ENCODE data around the gene NKAPD1.

The NKAPD1 gene

DNA sequence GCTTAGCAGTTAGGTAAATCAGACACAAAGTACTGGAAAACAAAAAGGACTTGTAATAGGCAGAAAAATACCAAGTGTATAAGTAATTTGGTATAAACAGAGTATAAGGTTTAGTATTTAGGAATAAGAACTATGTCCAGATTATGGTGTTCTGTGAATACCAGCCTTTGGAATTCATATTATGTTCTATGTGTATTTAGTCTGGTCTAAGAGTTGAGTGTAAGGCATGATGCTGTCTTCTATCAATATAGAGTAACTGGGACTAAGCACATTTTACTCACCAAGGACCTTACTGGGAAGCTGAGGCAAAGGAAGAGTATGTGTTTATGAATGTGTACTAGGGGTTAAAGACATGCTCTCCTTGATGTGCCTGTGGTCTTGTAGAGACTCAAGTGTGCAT, 22.1 kb downstream of the NKAPD1 start:
- Histone ChIP-seq H3K4me2 (ENCODE audit: low read length, poor library complexity, severe bottlenecking) (no peak overlapping the region), H3K4me1 (ENCODE audit: control insufficient read depth, insufficient read depth, low read depth, low read length) (no peaks in the 10 kb centered on the region), H2BK5ac (ENCODE audit: low read depth, low read length, poor library complexity, severe bottlenecking) (no peak overlapping the region), H2AFZ (ENCODE audit: low read depth, low read length) (no peak overlapping the region), H3K4ac (ENCODE audit: low read depth in 1 of 2, low read length in 2 of 2) (no peak overlapping the region), H2BK12ac (ENCODE audit: low read length in 2 of 2) (no peak overlapping the region), H4K8ac (ENCODE audit: low read length) (no peak overlapping the region), H3K9ac (ENCODE audit: low read length) (no peak overlapping the region), H2BK120ac (ENCODE audit: low read depth, low read length) (no peak overlapping the region), H2AK5ac (ENCODE audit: low read length, severe bottlenecking) (no peak overlapping the region), H3K27me3 (ENCODE audit: control insufficient read depth in 1 of 2, insufficient read depth in 1 of 2, low read length in 2 of 2) (no peaks in the 10 kb centered on the region), H3K9me3 (ENCODE audit: control insufficient read depth, low read length) (no peaks in the 10 kb centered on the region), H3K4me3 (ENCODE audit: insufficient read depth in 1 of 2, low read depth in 1 of 2, low read length in 2 of 2) (no peak overlapping the region), H3K23ac (ENCODE audit: low read length in 2 of 2) (no peak overlapping the region), H2BK15ac (ENCODE audit: low read depth, poor library complexity, severe bottlenecking) (no peak overlapping the region), H3K79me1 (replicated peaks; ENCODE audit: low read length, poor library complexity, severe bottlenecking) (peaks cover 7% of the 10 kb centered on the region), H3K36me3 (ENCODE audit: control insufficient read depth in 1 of 2, insufficient read depth in 2 of 2, low read depth in 1 of 2, low read length in 2 of 2) (peaks cover 12 to 61% of the 10 kb centered on the region in 2 experiments), H4K91ac (ENCODE audit: low read length) (no peak overlapping the region), H3K14ac (ENCODE audit: low read length in 2 of 2) (no peak overlapping the region), H3K27ac (ENCODE audit: low read length, poor library complexity, severe bottlenecking) (no peak overlapping the region), H3K18ac (ENCODE audit: low read depth in 1 of 2, low read length in 2 of 2) (no peak overlapping the region)
- DNase-seq = no peak

DNA sequence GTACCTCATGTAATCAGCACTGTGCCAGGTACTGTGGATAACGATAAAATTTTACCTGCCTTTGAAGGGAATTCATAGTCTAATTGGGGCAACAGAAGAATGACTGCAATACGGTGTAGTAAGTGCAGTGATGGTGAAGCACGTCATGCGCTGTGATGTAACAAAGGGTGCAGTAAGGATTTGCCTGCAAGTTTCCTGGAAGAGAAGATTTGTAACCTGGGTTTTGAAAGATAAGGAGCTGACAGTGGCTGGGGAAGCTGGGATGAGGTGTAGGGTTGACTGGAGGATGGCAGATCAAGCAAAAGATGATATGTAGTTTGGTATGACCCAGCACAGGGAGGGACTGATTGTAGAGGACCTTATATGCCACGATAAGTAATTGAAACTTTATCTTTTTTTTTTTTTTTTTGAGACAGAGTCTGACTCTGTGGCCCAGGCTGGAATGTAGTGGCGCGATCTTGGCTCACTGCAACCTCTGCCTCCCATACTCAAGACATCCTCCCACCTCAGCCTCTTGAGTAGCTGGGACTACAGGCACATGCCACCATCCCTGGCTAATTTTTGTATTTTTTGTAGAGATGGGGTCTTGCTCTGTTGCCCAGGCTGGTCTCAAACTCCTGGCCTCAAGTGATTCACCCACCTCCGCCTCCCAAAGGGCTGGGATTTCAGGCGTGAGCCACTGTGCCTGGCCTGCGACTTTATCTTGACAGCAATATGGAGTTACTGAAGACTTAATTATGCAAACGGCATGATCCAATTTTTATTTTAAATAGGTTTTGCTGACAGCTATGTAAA, 23.8 kb downstream of the NKAPD1 start:
- H3K4me1 ChIP-seq (ENCODE audit: control insufficient read depth, insufficient read depth, low read depth, low read length) = no peaks in the 10 kb centered on the region
- no peak overlapping the region for H4K8ac ChIP-seq (ENCODE audit: low read length)
- no peak overlapping the region for H2BK5ac ChIP-seq (ENCODE audit: low read depth, low read length, poor library complexity, severe bottlenecking)
- WGBS = 98% methylated on average over 8 of the region's 11 CpGs
- no peak overlapping the region for H2BK12ac ChIP-seq (ENCODE audit: low read length in 2 of 2)
- H2AK5ac ChIP-seq (ENCODE audit: low read length, severe bottlenecking) = no peak overlapping the region
- no peak overlapping the region for H2BK120ac ChIP-seq (ENCODE audit: low read depth, low read length)
- H3K79me1 ChIP-seq (replicated peaks; ENCODE audit: low read length, poor library complexity, severe bottlenecking) = peaks cover 2% of the 10 kb centered on the region
- no peak overlapping the region for H3K23ac ChIP-seq (ENCODE audit: low read length in 2 of 2)
- no peaks in the 10 kb centered on the region for H3K9me3 ChIP-seq (ENCODE audit: control insufficient read depth, low read length)
- H3K18ac ChIP-seq (ENCODE audit: low read depth in 1 of 2, low read length in 2 of 2) = no peak overlapping the region
- no peak overlapping the region for H3K4me2 ChIP-seq (ENCODE audit: low read length, poor library complexity, severe bottlenecking)
- H3K4me3 ChIP-seq (ENCODE audit: insufficient read depth in 1 of 2, low read depth in 1 of 2, low read length in 2 of 2) = no peak overlapping the region
- H2BK15ac ChIP-seq (ENCODE audit: low read depth, poor library complexity, severe bottlenecking) = no peak overlapping the region
- no peak overlapping the region for H3K4ac ChIP-seq (ENCODE audit: low read depth in 1 of 2, low read length in 2 of 2)
- peak overlapping the region; percentile 27 for H4K91ac ChIP-seq (ENCODE audit: low read length)
- H3K27me3 ChIP-seq (ENCODE audit: control insufficient read depth in 1 of 2, insufficient read depth in 1 of 2, low read length in 2 of 2) = no peaks in the 10 kb centered on the region
- H2AFZ ChIP-seq (ENCODE audit: low read depth, low read length) = no peak overlapping the region
- H3K36me3 ChIP-seq (ENCODE audit: control insufficient read depth in 1 of 2, insufficient read depth in 2 of 2, low read depth in 1 of 2, low read length in 2 of 2) = peaks cover 8 to 44% of the 10 kb centered on the region in 2 experiments
- no peak for DNase-seq
- H3K27ac ChIP-seq (ENCODE audit: low read length, poor library complexity, severe bottlenecking) = no peak overlapping the region
- no peak overlapping the region for H3K9ac ChIP-seq (ENCODE audit: low read length)
- H3K14ac ChIP-seq (ENCODE audit: low read length in 2 of 2) = no peak overlapping the region

DNA sequence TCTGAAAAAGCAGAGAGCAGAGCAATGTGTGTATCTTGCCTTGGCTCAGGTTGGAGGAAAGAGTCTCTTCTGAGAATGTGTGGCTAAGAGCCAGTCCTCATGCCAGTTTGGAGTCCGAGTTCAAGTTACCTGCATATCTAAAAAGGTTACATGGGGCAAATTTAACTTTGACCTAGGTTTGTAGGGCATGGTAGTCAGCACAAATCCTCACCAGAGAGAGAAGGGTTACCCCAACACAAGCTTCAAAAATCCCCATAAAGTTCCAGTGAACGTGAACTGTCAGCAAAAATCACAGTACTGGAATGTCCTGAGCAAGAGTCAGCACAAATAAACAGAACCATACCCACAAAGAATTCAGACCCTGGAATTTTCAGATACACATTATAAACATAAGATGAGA, 26.4 kb downstream of the NKAPD1 start:
- H3K4me1 ChIP-seq (ENCODE audit: control insufficient read depth, insufficient read depth, low read depth, low read length) = no peaks in the 10 kb centered on the region
- DNase-seq = peak; percentile 73
- 57% methylated on average over 2 of the region's 2 CpGs for WGBS
- H3K4me3 ChIP-seq (ENCODE audit: insufficient read depth in 1 of 2, low read depth in 1 of 2, low read length in 2 of 2) = no peak overlapping the region
- H3K79me1 ChIP-seq (replicated peaks; ENCODE audit: low read length, poor library complexity, severe bottlenecking) = peaks cover 2% of the 10 kb centered on the region
- no peak overlapping the region for H3K14ac ChIP-seq (ENCODE audit: low read length in 2 of 2)
- no peaks in the 10 kb centered on the region for H3K9me3 ChIP-seq (ENCODE audit: control insufficient read depth, low read length)
- no peak overlapping the region for H4K8ac ChIP-seq (ENCODE audit: low read length)
- H2BK5ac ChIP-seq (ENCODE audit: low read depth, low read length, poor library complexity, severe bottlenecking) = no peak overlapping the region
- H3K4ac ChIP-seq (ENCODE audit: low read depth in 1 of 2, low read length in 2 of 2) = no peak overlapping the region
- no peak overlapping the region for H2AFZ ChIP-seq (ENCODE audit: low read depth, low read length)
- H2BK120ac ChIP-seq (ENCODE audit: low read depth, low read length) = no peak overlapping the region
- H3K23ac ChIP-seq (ENCODE audit: low read length in 2 of 2) = no peak overlapping the region
- peaks cover 5 to 24% of the 10 kb centered on the region in 2 experiments for H3K36me3 ChIP-seq (ENCODE audit: control insufficient read depth in 1 of 2, insufficient read depth in 2 of 2, low read depth in 1 of 2, low read length in 2 of 2)
- H4K91ac ChIP-seq (ENCODE audit: low read length) = no peak overlapping the region
- H3K27me3 ChIP-seq (ENCODE audit: control insufficient read depth in 1 of 2, insufficient read depth in 1 of 2, low read length in 2 of 2) = no peaks in the 10 kb centered on the region
- H2BK12ac ChIP-seq (ENCODE audit: low read length in 2 of 2) = peak overlapping the region in 1 of 2 experiments; percentile 32
- no peak overlapping the region for H3K9ac ChIP-seq (ENCODE audit: low read length)
- no peak overlapping the region for H2AK5ac ChIP-seq (ENCODE audit: low read length, severe bottlenecking)
- H3K18ac ChIP-seq (ENCODE audit: low read depth in 1 of 2, low read length in 2 of 2) = peak overlapping the region in 1 of 2 experiments; percentile 72
- H3K4me2 ChIP-seq (ENCODE audit: low read length, poor library complexity, severe bottlenecking) = no peak overlapping the region
- peak overlapping the region; percentile 46 for H3K27ac ChIP-seq (ENCODE audit: low read length, poor library complexity, severe bottlenecking)
- no peak overlapping the region for H2BK15ac ChIP-seq (ENCODE audit: low read depth, poor library complexity, severe bottlenecking)

DNA sequence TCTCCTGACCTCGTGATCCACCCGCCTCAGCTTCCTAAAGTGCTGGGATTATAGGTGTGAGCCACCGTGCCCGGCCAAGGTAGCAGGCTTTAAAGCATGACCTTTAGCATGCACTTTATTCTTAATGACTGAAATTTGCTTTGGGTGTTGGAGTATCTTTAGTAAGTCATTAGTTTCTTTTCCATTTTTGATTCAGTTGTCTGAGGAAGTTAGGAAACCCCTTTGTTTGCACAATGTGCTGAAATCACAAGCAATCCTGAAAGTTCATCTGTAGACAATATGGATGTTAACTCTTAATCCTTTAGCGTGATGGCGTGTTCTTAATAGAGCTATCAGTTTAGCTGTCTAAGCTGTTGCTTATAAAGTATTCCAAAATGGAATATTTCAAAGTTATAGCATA, 29.3 kb downstream of the NKAPD1 start:
- H3K79me1 ChIP-seq (replicated peaks; ENCODE audit: low read length, poor library complexity, severe bottlenecking) = no peaks in the 10 kb centered on the region
- no peak overlapping the region for H2BK120ac ChIP-seq (ENCODE audit: low read depth, low read length)
- H3K14ac ChIP-seq (ENCODE audit: low read length in 2 of 2) = no peak overlapping the region
- no peak overlapping the region for H2BK5ac ChIP-seq (ENCODE audit: low read depth, low read length, poor library complexity, severe bottlenecking)
- H4K91ac ChIP-seq (ENCODE audit: low read length) = no peak overlapping the region
- H3K4me1 ChIP-seq (ENCODE audit: control insufficient read depth, insufficient read depth, low read depth, low read length) = no peaks in the 10 kb centered on the region
- 95% methylated on average over 6 of the region's 6 CpGs for WGBS
- H2BK12ac ChIP-seq (ENCODE audit: low read length in 2 of 2) = no peak overlapping the region
- H3K9ac ChIP-seq (ENCODE audit: low read length) = no peak overlapping the region
- H3K27me3 ChIP-seq (ENCODE audit: control insufficient read depth in 1 of 2, insufficient read depth in 1 of 2, low read length in 2 of 2) = no peaks in the 10 kb centered on the region
- DNase-seq = no peak
- H3K9me3 ChIP-seq (ENCODE audit: control insufficient read depth, low read length) = no peaks in the 10 kb centered on the region
- no peak overlapping the region for H4K8ac ChIP-seq (ENCODE audit: low read length)
- no peak overlapping the region for H2AFZ ChIP-seq (ENCODE audit: low read depth, low read length)
- no peak overlapping the region for H3K4ac ChIP-seq (ENCODE audit: low read depth in 1 of 2, low read length in 2 of 2)
- H3K4me2 ChIP-seq (ENCODE audit: low read length, poor library complexity, severe bottlenecking) = no peak overlapping the region
- H3K4me3 ChIP-seq (ENCODE audit: insufficient read depth in 1 of 2, low read depth in 1 of 2, low read length in 2 of 2) = no peak overlapping the region
- H3K23ac ChIP-seq (ENCODE audit: low read length in 2 of 2) = no peak overlapping the region
- no peak overlapping the region for H3K27ac ChIP-seq (ENCODE audit: low read length, poor library complexity, severe bottlenecking)
- H2BK15ac ChIP-seq (ENCODE audit: low read depth, poor library complexity, severe bottlenecking) = no peak overlapping the region
- H2AK5ac ChIP-seq (ENCODE audit: low read length, severe bottlenecking) = no peak overlapping the region
- H3K36me3 ChIP-seq (ENCODE audit: control insufficient read depth in 1 of 2, insufficient read depth in 2 of 2, low read depth in 1 of 2, low read length in 2 of 2) = peaks cover 0 to 3% of the 10 kb centered on the region in 2 experiments
- H3K18ac ChIP-seq (ENCODE audit: low read depth in 1 of 2, low read length in 2 of 2) = no peak overlapping the region
